Thoracic aorta (tissue), 2 donors: ENCODE measurements around the gene CPEB2. TPM values are rescaled to one million over a fixed set of nuclear protein-coding genes. Genes with fewer than 3 reads are reported as not detected.

Source experiments
- ATAC-seq: fragments of 150-250 bp; one replicate; pipeline ENCODE4 v1.8.0; 2017; ENCODE audit warnings: low read depth; ENCODE audit not compliant: insufficient number of reproducible peaks, low FRiP score
- DNase-seq: peaks from one replicate; pipeline ENCODE4 v3.0.0-alpha.2; 2020; ENCODE audit warnings: low spot score
- H3K27ac ChIP-seq, 2 donors: fragments of 200-600 bp; sonication (generic); 1 replicate in 1 of 2; 2 replicates in 1 of 2; pipeline ENCODE4 v1.5.1; 2016; ENCODE audit warnings: mild to moderate bottlenecking in 2 of 2, moderate library complexity in 2 of 2
- H3K27me3 ChIP-seq: fragments of 200-600 bp; sonication (generic); replicated peaks from 2 replicates; pipeline ENCODE4 v1.6.0; 2016; ENCODE audit warnings: mild to moderate bottlenecking; ENCODE audit not compliant: insufficient read depth
- H3K36me3 ChIP-seq: fragments of 200-600 bp; sonication (generic); one replicate; pipeline ENCODE4 v1.5.1; 2016
- H3K4me1 ChIP-seq, 2 donors: fragments of 200-600 bp; sonication (generic); 1 replicate in 1 of 2; 2 replicates in 1 of 2; pipeline versions ENCODE4 v1.5.1 to v1.6.0; 2016; ENCODE audit warnings: low read depth in 2 of 2, mild to moderate bottlenecking in 1 of 2; ENCODE audit not compliant: control insufficient read depth in 1 of 2
- H3K4me3 ChIP-seq: fragments of 200-600 bp; sonication (generic); 2 replicates; pipeline ENCODE4 v1.5.1; 2016; ENCODE audit warnings: mild to moderate bottlenecking
- H3K9me3 ChIP-seq: fragments of 200-600 bp; sonication (generic); 2 replicates; pipeline ENCODE4 v1.5.1; 2016
- CTCF ChIP-seq: fragments of 200-600 bp; sonication (generic); IDR thresholded peaks from one replicate; pipeline ENCODE4 v1.5.1; 2019; ENCODE audit warnings: antibody characterized with exemption
- total RNA-seq, 2 donors: library from RNA; depleted of rRNA; stranded (reverse); fragments of >200 nt; gene quantifications; one replicate each; pipeline versions ENCODE4 v1.1.0 to v1.2.3, GENCODE V29; 2016

CPEB2 gene
- total RNA-seq, 2 donors from 2014 or later = 31.0 to 33.4 TPM

- Histone ChIP-seq H3K27me3 (no peaks in the 10 kb centered on the region), H3K36me3 (no peaks in the 10 kb centered on the region), H3K4me3 (no peak overlapping the region), H3K27ac (no peak overlapping the region), H3K9me3 (no peaks in the 10 kb centered on the region), H3K4me1 (no peaks in the 10 kb centered on the region)
- DNase-seq (no peak), ATAC-seq (no peak)
- no peak for TF ChIP-seq CTCF
These were observed 11.8 kb upstream of the CPEB2 start for GRCh38 chr4:14990484-14990883.

- no peaks in the 10 kb centered on the region for H3K36me3 ChIP-seq
- no peak for TF ChIP-seq CTCF
- H3K27me3 ChIP-seq = no peaks in the 10 kb centered on the region
- H3K4me3 ChIP-seq = no peak overlapping the region
- H3K9me3 ChIP-seq = no peaks in the 10 kb centered on the region
- no peaks in the 10 kb centered on the region for H3K4me1 ChIP-seq
- no peak for DNase-seq
- no peak overlapping the region for H3K27ac ChIP-seq
- no peak for ATAC-seq
These were observed 8.0 kb upstream of the CPEB2 start for GRCh38 chr4:14994242-14994641.

GRCh38 chr4:15001248-15001868 is 923 bp upstream of the CPEB2 start:
- DNase-seq (peak; percentile 69), ATAC-seq (peak; percentile 31)
- Histone ChIP-seq H3K9me3 (no peaks in the 10 kb centered on the region), H3K27me3 (no peaks in the 10 kb centered on the region), H3K4me1 (peaks cover 9% of the 10 kb centered on the region in 2 donors), H3K4me3 (peak overlapping the region; percentile 99), H3K36me3 (no peaks in the 10 kb centered on the region), H3K27ac (peak overlapping the region; percentile 99 to 100)
- no peak for TF ChIP-seq CTCF

GRCh38 chr4:15002659-15003400 is 549 bp downstream of the CPEB2 start:
- H3K27me3 ChIP-seq = no peaks in the 10 kb centered on the region
- TF ChIP-seq CTCF = no peak
- ATAC-seq (peak; percentile 20), DNase-seq (peak; percentile 40)
- no peaks in the 10 kb centered on the region for H3K9me3 ChIP-seq
- H3K4me3 ChIP-seq = peak overlapping the region; percentile 99
- peak overlapping the region; percentile 99 to 100 for H3K27ac ChIP-seq
- H3K4me1 ChIP-seq = peaks cover 23 to 24% of the 10 kb centered on the region in 2 donors
- H3K36me3 ChIP-seq = peaks cover under 1% of the 10 kb centered on the region

GRCh38 chr4:15003401-15003890 is 1.2 kb downstream of the CPEB2 start:
- H3K27ac ChIP-seq = peak overlapping the region; percentile 99 to 100
- DNase-seq = no peak
- TF ChIP-seq CTCF = no peak
- no peaks in the 10 kb centered on the region for H3K9me3 ChIP-seq
- H3K36me3 ChIP-seq = peaks cover 3% of the 10 kb centered on the region
- ATAC-seq = no peak
- peaks cover 27 to 29% of the 10 kb centered on the region in 2 donors for H3K4me1 ChIP-seq
- no peaks in the 10 kb centered on the region for H3K27me3 ChIP-seq
- peak overlapping the region; percentile 99 for H3K4me3 ChIP-seq
